ENCODE measurements around the gene RALGPS1. TPM values are rescaled to one million over a fixed set of nuclear protein-coding genes. Genes with fewer than 3 reads are reported as not detected.

Gene RALGPS1
- total and polyA plus RNA-seq, 2 of the 8 experiments (the other 6 are each of a cell fraction or from before 2014, with no cell fraction given), result 20.0 to 23.5 TPM

DNA sequence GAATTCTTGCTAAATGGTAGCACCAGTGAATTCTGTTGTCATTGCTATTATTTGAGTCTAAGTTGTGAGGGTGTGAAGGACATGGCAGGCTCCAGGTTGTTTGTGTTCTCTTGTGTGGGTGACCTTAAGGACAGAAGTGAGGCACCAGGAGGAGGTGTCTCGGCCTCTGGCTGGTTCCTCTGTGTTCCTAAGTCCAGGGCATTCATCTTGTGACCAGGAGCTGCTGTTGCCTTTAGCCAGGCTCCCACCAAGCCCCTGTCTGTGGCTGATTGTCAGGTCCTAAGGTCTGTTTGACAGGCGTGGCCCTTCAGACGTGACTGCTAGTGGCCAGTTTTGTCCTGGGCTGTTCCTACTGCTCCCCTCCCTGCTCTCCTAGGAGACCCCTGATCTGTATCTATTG, 118.5 kb downstream of the RALGPS1 start (continued):
- TF ChIP-seq BCL11A (IDR thresholded peaks at IDR 0.05; ENCODE audit: low read depth in 2 of 2, low read length in 2 of 2), result no peak
- no peak for TF ChIP-seq BRCA1 (IDR thresholded peaks at IDR 0.05; ENCODE audit: low read depth, low read length)

All from H1 (cell line).